DND-41 (cell line): ENCODE measurements around the gene LRP1.

Experiments used
- ATAC-seq: fragments of 200-7000 bp; cut with Tn5 transposase; 3 replicates; pipeline ENCODE4 v1.9.1; 2021; ENCODE audit warnings: low read depth; ENCODE audit not compliant: insufficient read depth
- DNase-seq: peaks from one replicate; pipeline ENCODE4 v3.0.0-alpha.2; 2020
- H2AFZ ChIP-seq: 2 replicates; pipeline ENCODE4 v1.6.0; 2012; ENCODE audit warnings: low read depth, low read length
- H3K27ac ChIP-seq: 2 replicates; pipeline ENCODE4 v1.5.1; 2012; ENCODE audit warnings: low read length, inconsistent platforms
- H3K27me3 ChIP-seq: fragments of 200-600 bp; sonication (generic); 2 replicates; pipeline ENCODE4 v1.6.0; 2012; ENCODE audit warnings: low read length, mild to moderate bottlenecking, inconsistent platforms; ENCODE audit not compliant: insufficient read depth, poor library complexity
- H3K36me3 ChIP-seq: 2 replicates; pipeline ENCODE4 v1.5.1; 2012; ENCODE audit warnings: low read length, inconsistent platforms; ENCODE audit not compliant: insufficient read depth
- H3K4me1 ChIP-seq: 2 replicates; pipeline ENCODE4 v1.5.1; 2012; ENCODE audit warnings: mild to moderate bottlenecking, low read length; ENCODE audit not compliant: insufficient read depth
- H3K4me2 ChIP-seq: 2 replicates; pipeline ENCODE4 v1.6.0; 2012; ENCODE audit warnings: mild to moderate bottlenecking, moderate library complexity, low read length, inconsistent platforms; ENCODE audit not compliant: insufficient read depth
- H3K4me3 ChIP-seq, 2 experiments: fragments of 200-600 bp in 1 of 2; shearing (Covaris generic) in 1 of 2; 2 replicates each; pipeline ENCODE4 v1.5.1; 2012 to 2016; ENCODE audit warnings: inconsistent platforms in 2 of 2, low read length in 2 of 2, mild to moderate bottlenecking in 2 of 2, low read depth in 1 of 2, moderate library complexity in 1 of 2
- H3K79me2 ChIP-seq: 2 replicates; pipeline ENCODE4 v1.6.0; 2012; ENCODE audit warnings: low read length, inconsistent platforms; ENCODE audit not compliant: insufficient read depth
- H3K9ac ChIP-seq: 2 replicates; pipeline ENCODE4 v1.6.0; 2012; ENCODE audit warnings: low read depth, mild to moderate bottlenecking, inconsistent platforms, low read length, moderate library complexity
- H3K9me3 ChIP-seq: 2 replicates; pipeline ENCODE4 v1.5.1; 2012; ENCODE audit warnings: low read length, moderate library complexity, mild to moderate bottlenecking, inconsistent platforms; ENCODE audit not compliant: insufficient read depth, severe bottlenecking
- H4K20me1 ChIP-seq: 2 replicates; pipeline ENCODE4 v1.6.0; 2012; ENCODE audit warnings: low read length; ENCODE audit not compliant: insufficient read depth
- CTCF ChIP-seq: IDR thresholded peaks from 2 replicates; pipeline ENCODE4 v1.5.1; 2012; ENCODE audit warnings: borderline replicate concordance, low read length, moderate library complexity, mild to moderate bottlenecking; ENCODE audit not compliant: poor library complexity, severe bottlenecking; ENCODE audit errors: extremely low read depth
- EZH2 ChIP-seq: IDR thresholded peaks from 3 replicates; pipeline ENCODE4 v1.6.1; 2012; ENCODE audit warnings: borderline replicate concordance, low read depth, mild to moderate bottlenecking, moderate library complexity, low read length, inconsistent platforms; ENCODE audit not compliant: severe bottlenecking

Gene LRP1

GRCh38 chr12:57153415-57153997 is 25.2 kb downstream of the LRP1 start:
- H3K9me3 ChIP-seq, result no peaks in the 10 kb centered on the region
- ATAC-seq (no peak), DNase-seq (no peak)
- no peaks in the 10 kb centered on the region for H3K27me3 ChIP-seq
- H4K20me1 ChIP-seq, result no peaks in the 10 kb centered on the region
- no peaks in the 10 kb centered on the region for H3K79me2 ChIP-seq
- 0 out of 2 replicates have a peak, but pooled peaks cover 6% of the 10 kb centered on the region for H3K4me1 ChIP-seq
- no peak overlapping the region for H3K4me3 ChIP-seq
- TF ChIP-seq CTCF, result no peak
- TF ChIP-seq EZH2, result no peak
- H3K36me3 ChIP-seq, result no peaks in the 10 kb centered on the region
- no peak overlapping the region for H2AFZ ChIP-seq
- H3K27ac ChIP-seq, result no peak overlapping the region
- H3K4me2 ChIP-seq, result no peak overlapping the region
- no peak overlapping the region for H3K9ac ChIP-seq

- Histone ChIP-seq H3K27ac (no peak overlapping the region), H3K4me2 (no peak overlapping the region), H3K27me3 (no peaks in the 10 kb centered on the region), H3K4me1 (0 out of 2 replicates have a peak, but pooled peaks cover 6% of the 10 kb centered on the region), H3K79me2 (no peaks in the 10 kb centered on the region), H3K9ac (no peak overlapping the region), H3K36me3 (no peaks in the 10 kb centered on the region), H3K9me3 (no peaks in the 10 kb centered on the region), H4K20me1 (no peaks in the 10 kb centered on the region), H3K4me3 (no peak overlapping the region), H2AFZ (no peak overlapping the region)
- ATAC-seq (no peak), DNase-seq (no peak)
- no peak for TF ChIP-seq CTCF
- TF ChIP-seq EZH2, result no peak
Observed at GRCh38 chr12:57154076-57154475, 25.8 kb downstream of the LRP1 start.

- no peak overlapping the region for H3K4me2 ChIP-seq
- H2AFZ ChIP-seq, result no peak overlapping the region
- H3K9ac ChIP-seq, result no peak overlapping the region
- TF ChIP-seq CTCF, result no peak
- no peak for TF ChIP-seq EZH2
- H3K27me3 ChIP-seq, result no peaks in the 10 kb centered on the region
- H3K4me3 ChIP-seq, result no peak overlapping the region
- H3K79me2 ChIP-seq, result no peaks in the 10 kb centered on the region
- H4K20me1 ChIP-seq, result no peaks in the 10 kb centered on the region
- H3K36me3 ChIP-seq, result no peaks in the 10 kb centered on the region
- H3K27ac ChIP-seq, result no peak overlapping the region
- ATAC-seq (no peak), DNase-seq (no peak)
- 0 out of 2 replicates have a peak, but pooled peaks cover 6% of the 10 kb centered on the region for H3K4me1 ChIP-seq
- H3K9me3 ChIP-seq, result no peaks in the 10 kb centered on the region
Observed at GRCh38 chr12:57154804-57155434, 26.6 kb downstream of the LRP1 start.
